Measurements from ENCODE around the gene NRROS. TPM values are rescaled to one million over a fixed set of nuclear protein-coding genes. Genes with fewer than 3 reads are reported as not detected.
A peak's percentile ranks its signal among the peaks of the same experiment; 100 is the strongest.
"Not testable (repeated sequence)": the region's sequence is repeated elsewhere in the genome, so short reads cannot be mapped to it uniquely, and the experiment has no call there.

Gene NRROS
- polyA plus RNA-seq, 6 donors from 2014 or later = 1.2 to 11.8 (median 4.9) TPM

DNA sequence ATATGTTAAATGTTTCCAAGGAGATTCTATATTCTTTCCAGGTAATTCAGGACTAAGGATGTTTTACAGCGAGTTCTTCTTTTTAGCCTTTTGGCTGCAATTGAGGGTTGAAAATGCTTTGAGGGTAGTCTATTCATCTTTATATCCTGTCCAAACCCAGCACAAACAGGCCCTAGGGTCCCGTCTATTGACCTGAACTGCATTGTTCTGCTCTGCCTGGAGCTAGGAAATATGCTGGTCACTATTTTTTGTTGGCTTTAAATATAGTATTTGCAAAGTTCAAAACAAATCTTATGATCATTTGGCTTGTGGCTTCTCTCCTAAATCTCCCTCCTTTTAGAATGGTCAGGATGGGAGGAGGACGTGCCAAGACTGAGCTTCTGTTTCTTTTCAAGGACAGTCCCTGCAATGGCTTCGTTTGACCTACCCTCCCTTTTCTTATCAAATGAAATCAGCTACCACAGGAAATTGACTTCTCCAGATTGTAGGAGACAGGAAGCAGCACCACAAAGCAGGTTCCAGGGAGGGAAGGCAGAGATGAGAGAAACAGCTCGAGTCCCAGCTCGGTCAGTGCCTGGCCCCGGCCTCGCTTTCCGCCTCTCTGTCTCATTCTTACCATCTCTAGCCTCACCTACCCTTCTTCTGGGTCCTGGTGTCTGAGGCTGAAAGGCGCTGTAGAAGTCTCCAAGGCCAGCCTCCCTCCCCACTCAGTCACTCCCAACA lies 27.6 kb upstream of the NRROS start:
- Mint-ChIP-seq H3K4me3 (no peak overlapping the region), H3K4me1 (peaks cover 12 to 17% (median 14%) of the 10 kb centered on the region in 3 donors), H3K9me3 (peaks cover 0 to 2% (median 0%) of the 10 kb centered on the region in 7 donors), H3K27ac (peak overlapping the region in 4 of 6 donors; percentile 11 to 89 (median 54)), H3K36me3 (no peaks in the 10 kb centered on the region), H3K27me3 (no peaks in the 10 kb centered on the region)
- ATAC-seq (ENCODE audit: low read depth in 2 of 2) (no peak), DNase-seq (no peak)

- H3K4me3 Mint-ChIP-seq; DNase-seq; H3K27me3 Mint-ChIP-seq; H3K4me1 Mint-ChIP-seq; H3K27ac Mint-ChIP-seq; H3K9me3 Mint-ChIP-seq; ATAC-seq (ENCODE audit: low read depth in 2 of 2); H3K36me3 Mint-ChIP-seq: not testable (repeated sequence)
Measured at GRCh38 chr3:196615234-196615633, 24.3 kb upstream of the NRROS start.

DNA sequence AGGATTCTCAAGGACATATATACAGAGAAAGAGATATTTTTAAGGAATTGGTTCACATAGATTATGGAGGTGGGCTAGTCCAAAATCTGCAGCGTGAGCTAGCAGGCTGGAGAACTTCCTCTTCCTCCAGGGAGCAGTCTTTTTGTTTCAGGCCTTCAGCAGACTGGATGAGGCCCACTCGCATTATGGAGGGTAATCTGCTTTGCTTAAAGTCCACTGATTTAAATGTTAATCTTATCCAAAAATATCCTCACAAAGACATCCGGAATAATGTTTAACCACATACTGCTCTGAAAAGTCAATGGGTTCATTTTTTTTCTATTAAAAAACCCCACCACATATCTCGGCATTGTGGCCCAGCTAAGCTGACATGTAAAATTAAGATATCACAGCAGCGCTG lies 22.2 kb upstream of the NRROS start:
- ATAC-seq (ENCODE audit: low read depth in 2 of 2) = no peak
- H3K36me3 Mint-ChIP-seq = no peaks in the 10 kb centered on the region
- H3K4me1 Mint-ChIP-seq = peaks cover 0 to 3% (median 0%) of the 10 kb centered on the region in 3 donors
- no peak overlapping the region for H3K4me3 Mint-ChIP-seq
- H3K9me3 Mint-ChIP-seq = no peaks in the 10 kb centered on the region
- H3K27ac Mint-ChIP-seq = peak overlapping the region in 2 of 6 donors; percentile 28 to 36
- H3K27me3 Mint-ChIP-seq = no peaks in the 10 kb centered on the region
- DNase-seq = no peak

- Mint-ChIP-seq H3K36me3 (no peaks in the 10 kb centered on the region), H3K27me3 (no peaks in the 10 kb centered on the region), H3K27ac (peak overlapping the region in 2 of 6 donors; percentile 9 to 27), H3K9me3 (no peaks in the 10 kb centered on the region), H3K4me3 (no peak overlapping the region), H3K4me1 (peaks cover 1 to 3% (median 2%) of the 10 kb centered on the region in 3 donors)
- DNase-seq = no peak
- ATAC-seq (ENCODE audit: low read depth in 2 of 2) = no peak
Measured at GRCh38 chr3:196619223-196619622, 20.3 kb upstream of the NRROS start.

GRCh38 chr3:196619627-196620026 lies 19.9 kb upstream of the NRROS start:
- not testable (repeated sequence) for H3K4me3 Mint-ChIP-seq; ATAC-seq (ENCODE audit: low read depth in 2 of 2); H3K36me3 Mint-ChIP-seq; H3K4me1 Mint-ChIP-seq; DNase-seq; H3K27me3 Mint-ChIP-seq; H3K9me3 Mint-ChIP-seq
- peak overlapping the region in 1 of 6 donors; percentile 60 for H3K27ac Mint-ChIP-seq

GRCh38 chr3:196620161-196620604 lies 19.3 kb upstream of the NRROS start:
- DNase-seq (no peak), ATAC-seq (ENCODE audit: low read depth in 2 of 2) (no peak)
- H3K36me3 Mint-ChIP-seq = no peaks in the 10 kb centered on the region

DNA sequence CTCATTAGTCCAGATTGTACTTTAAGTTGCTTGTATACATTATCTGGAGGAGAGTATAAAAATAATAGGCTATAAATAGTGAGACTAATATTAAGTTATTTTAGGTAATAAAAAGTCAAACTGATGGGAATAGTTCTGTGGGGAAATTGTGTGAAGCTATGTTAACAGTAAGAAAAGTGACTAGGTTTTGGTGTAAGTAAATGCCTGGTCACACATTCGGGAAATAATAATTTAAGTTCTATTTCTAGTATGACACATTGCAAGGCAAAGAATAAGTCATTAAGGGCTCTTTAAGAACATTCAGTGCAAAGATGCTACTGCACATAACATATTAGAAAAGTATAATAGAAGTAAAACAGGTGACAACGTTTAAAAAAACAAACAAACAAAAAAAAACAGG lies 18.8 kb upstream of the NRROS start:
- H3K27ac Mint-ChIP-seq = peak overlapping the region in 3 of 6 donors; percentile 48 to 82 (median 60)

More at GRCh38 chr3:196620161-196620604, 19.3 kb upstream of the NRROS start:
- peaks cover 9 to 12% (median 11%) of the 10 kb centered on the region in 3 donors for H3K4me1 Mint-ChIP-seq
- H3K4me3 Mint-ChIP-seq = no peak overlapping the region
- no peaks in the 10 kb centered on the region for H3K9me3 Mint-ChIP-seq
- H3K27me3 Mint-ChIP-seq = no peaks in the 10 kb centered on the region
- H3K27ac Mint-ChIP-seq = peak overlapping the region in 2 of 6 donors; percentile 54 to 60

DNA sequence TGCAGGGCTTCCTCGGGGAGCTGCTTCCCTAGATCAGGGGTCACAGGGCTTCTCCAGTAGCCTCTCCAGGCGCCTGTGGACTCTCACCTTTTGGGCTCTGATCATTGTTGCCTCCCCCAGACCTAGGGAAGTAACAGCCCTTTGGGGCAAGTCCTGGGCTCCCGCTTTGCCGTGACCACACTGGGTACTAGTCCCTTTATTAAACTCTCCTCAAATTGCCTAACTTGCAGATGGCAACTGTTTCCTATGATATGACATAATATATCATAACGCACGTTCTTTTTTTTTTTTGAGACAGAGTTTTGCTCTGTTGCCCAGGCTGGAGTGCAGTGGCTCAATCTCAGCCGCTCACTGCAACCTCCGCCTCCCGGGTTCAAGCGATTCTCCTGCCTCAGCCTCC lies 17.9 kb upstream of the NRROS start:
- no peaks in the 10 kb centered on the region for H3K36me3 Mint-ChIP-seq
- ATAC-seq (ENCODE audit: low read depth in 2 of 2) (no peak), DNase-seq (no peak)
- no peaks in the 10 kb centered on the region for H3K27me3 Mint-ChIP-seq
- peak overlapping the region in 2 of 6 donors; percentile 29 to 56 for H3K27ac Mint-ChIP-seq
- no peak overlapping the region for H3K4me3 Mint-ChIP-seq
- no peaks in the 10 kb centered on the region for H3K9me3 Mint-ChIP-seq
- H3K4me1 Mint-ChIP-seq = peaks cover 12 to 14% (median 13%) of the 10 kb centered on the region in 3 donors

More for the DNA sequence above, 18.8 kb upstream of the NRROS start:
- ATAC-seq (ENCODE audit: low read depth in 2 of 2) = no peak
- peaks cover 12 to 14% (median 13%) of the 10 kb centered on the region in 3 donors for H3K4me1 Mint-ChIP-seq
- no peak overlapping the region for H3K4me3 Mint-ChIP-seq
- H3K27me3 Mint-ChIP-seq = no peaks in the 10 kb centered on the region
- DNase-seq = no peak
- H3K9me3 Mint-ChIP-seq = no peaks in the 10 kb centered on the region
- H3K36me3 Mint-ChIP-seq = no peaks in the 10 kb centered on the region

DNA sequence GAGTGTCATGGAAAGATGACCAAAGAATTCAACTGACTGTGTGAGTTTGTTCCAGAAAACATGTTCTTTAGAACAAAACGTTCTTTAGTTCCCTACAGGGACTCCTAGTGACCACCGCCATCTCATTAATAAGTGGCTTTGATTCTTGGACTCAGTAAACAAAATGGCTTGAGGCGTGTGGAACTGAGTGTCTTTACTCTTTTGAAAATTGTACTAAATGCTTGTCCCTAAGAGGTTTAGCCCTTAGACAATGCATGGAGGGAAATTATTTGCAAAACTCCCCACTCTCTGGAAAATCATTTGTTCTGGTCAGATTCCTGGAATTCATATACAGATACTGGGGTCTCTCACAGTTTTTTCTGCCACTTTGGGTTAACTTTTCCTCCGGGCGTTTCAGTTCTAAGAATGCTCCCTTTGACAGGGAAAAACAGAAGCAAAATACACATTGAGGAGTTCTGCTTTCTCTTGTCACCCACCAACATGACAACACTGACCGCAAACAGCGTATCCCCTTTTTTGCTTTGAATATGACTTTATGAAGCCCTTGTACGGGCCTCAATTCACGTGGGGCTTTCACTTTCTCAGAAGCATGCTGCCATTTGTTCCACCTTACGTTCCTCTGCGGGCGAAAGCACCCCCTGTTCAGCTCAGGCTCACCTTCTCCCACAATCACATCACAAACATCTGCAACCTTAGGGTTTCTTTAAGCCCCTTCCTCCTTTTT lies 15.3 kb upstream of the NRROS start:
- peak overlapping the region; percentile 69 to 96 (median 84) for H3K27ac Mint-ChIP-seq
- peaks cover 12 to 14% (median 13%) of the 10 kb centered on the region in 3 donors for H3K4me1 Mint-ChIP-seq
- no peaks in the 10 kb centered on the region for H3K27me3 Mint-ChIP-seq
- ATAC-seq (ENCODE audit: low read depth in 2 of 2) = peak; percentile 98
- no peaks in the 10 kb centered on the region for H3K9me3 Mint-ChIP-seq
- H3K36me3 Mint-ChIP-seq = no peaks in the 10 kb centered on the region
- peak overlapping the region; percentile 26 to 89 (median 86) for H3K4me3 Mint-ChIP-seq
- peak; percentile 73 for DNase-seq

- H3K36me3 Mint-ChIP-seq = no peaks in the 10 kb centered on the region
- H3K27ac Mint-ChIP-seq = peak overlapping the region; percentile 64 to 93 (median 78)
- no peaks in the 10 kb centered on the region for H3K27me3 Mint-ChIP-seq
- DNase-seq (no peak), ATAC-seq (ENCODE audit: low read depth in 2 of 2) (no peak)
- peak overlapping the region in 7 of 8 donors; percentile 26 to 89 (median 85) for H3K4me3 Mint-ChIP-seq
- H3K4me1 Mint-ChIP-seq = peaks cover 12 to 21% (median 16%) of the 10 kb centered on the region in 3 donors
- H3K9me3 Mint-ChIP-seq = no peaks in the 10 kb centered on the region
Measured at GRCh38 chr3:196624907-196625306, 14.6 kb upstream of the NRROS start.

DNA sequence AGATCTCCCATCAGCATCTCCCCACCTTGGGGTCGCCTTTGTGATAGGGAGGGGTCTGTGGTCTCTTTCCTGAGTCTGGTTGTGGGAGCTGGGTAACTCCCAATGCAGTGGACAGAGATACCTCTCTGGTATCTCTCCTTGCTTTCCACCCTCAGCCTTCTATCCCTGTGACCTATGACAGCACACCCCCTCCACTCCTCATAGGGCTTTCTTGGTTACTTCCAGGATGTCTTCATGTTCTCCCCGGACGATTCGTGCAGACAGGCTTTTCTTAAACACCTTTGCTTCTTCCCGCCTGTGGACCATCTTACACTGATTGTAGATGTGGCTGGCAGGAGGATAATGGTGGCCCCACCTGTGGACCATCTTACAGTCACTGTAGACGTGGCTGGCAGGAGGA lies 14.2 kb upstream of the NRROS start:
- no peaks in the 10 kb centered on the region for H3K9me3 Mint-ChIP-seq
- peak overlapping the region; percentile 9 to 89 (median 78) for H3K27ac Mint-ChIP-seq
- peak overlapping the region in 5 of 8 donors; percentile 63 to 86 (median 67) for H3K4me3 Mint-ChIP-seq
- H3K4me1 Mint-ChIP-seq = peaks cover 12 to 22% (median 20%) of the 10 kb centered on the region in 3 donors
- no peak for DNase-seq
- no peaks in the 10 kb centered on the region for H3K36me3 Mint-ChIP-seq
- H3K27me3 Mint-ChIP-seq = no peaks in the 10 kb centered on the region
- ATAC-seq (ENCODE audit: low read depth in 2 of 2) = no peak

GRCh38 chr3:196627918-196628231 lies 11.6 kb upstream of the NRROS start:
- Mint-ChIP-seq H3K27me3 (no peaks in the 10 kb centered on the region), H3K9me3 (no peaks in the 10 kb centered on the region), H3K4me3 (no peak overlapping the region), H3K4me1 (peaks cover 24 to 36% (median 35%) of the 10 kb centered on the region in 3 donors), H3K36me3 (no peaks in the 10 kb centered on the region), H3K27ac (no peak overlapping the region)
- DNase-seq (no peak), ATAC-seq (ENCODE audit: low read depth in 2 of 2) (no peak)

GRCh38 chr3:196629228-196629627 lies 10.3 kb upstream of the NRROS start:
- DNase-seq = no peak
- Mint-ChIP-seq H3K27ac (peak overlapping the region in 1 of 6 donors; percentile 82), H3K4me3 (peak overlapping the region in 1 of 8 donors; percentile 1), H3K9me3 (no peaks in the 10 kb centered on the region), H3K27me3 (no peaks in the 10 kb centered on the region), H3K4me1 (peaks cover 33 to 47% (median 46%) of the 10 kb centered on the region in 3 donors), H3K36me3 (no peaks in the 10 kb centered on the region)
- ATAC-seq (ENCODE audit: low read depth in 2 of 2) = no peak

DNA sequence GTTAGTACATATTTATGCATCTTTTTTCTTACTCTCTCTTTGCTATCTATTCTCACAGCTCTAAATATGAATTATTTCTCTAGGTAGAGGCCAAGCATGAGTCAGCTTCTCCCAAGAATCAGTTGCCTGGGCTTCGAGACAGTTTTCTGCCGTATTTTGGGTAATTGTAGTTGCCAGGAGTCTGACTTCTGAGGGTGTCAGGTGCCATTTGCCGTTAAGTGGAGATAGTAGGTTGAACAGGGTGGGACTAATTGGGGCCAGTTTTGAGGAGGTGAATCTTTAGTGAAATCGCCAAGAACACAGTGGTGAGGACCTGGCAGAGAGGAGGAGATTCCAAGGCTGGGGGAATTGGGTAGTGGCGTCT lies 7.8 kb upstream of the NRROS start:
- H3K9me3 Mint-ChIP-seq = no peaks in the 10 kb centered on the region
- peaks cover 34 to 58% (median 51%) of the 10 kb centered on the region in 3 donors for H3K4me1 Mint-ChIP-seq
- no peaks in the 10 kb centered on the region for H3K27me3 Mint-ChIP-seq
- DNase-seq = no peak
- H3K4me3 Mint-ChIP-seq = peak overlapping the region; percentile 89 to 98 (median 93)
- ATAC-seq (ENCODE audit: low read depth in 2 of 2) = peak in 1 of 2 donors; percentile 0
- H3K36me3 Mint-ChIP-seq = no peaks in the 10 kb centered on the region
- H3K27ac Mint-ChIP-seq = peak overlapping the region; percentile 72 to 99 (median 98)
